ELF-1 (cell line): ENCODE results near the gene FRMD4A.
A peak's percentile ranks its signal among the peaks of the same experiment; 100 is the strongest.
"Not testable (repeated sequence)": the region's sequence is repeated elsewhere in the genome, so short reads cannot be mapped to it uniquely, and the experiment has no call there.

ENCODE experiments used
- DNase-seq: peaks from one replicate; pipeline ENCODE4 v3.0.0-alpha.2; 2016; ENCODE audit warnings: low read depth, low spot score

FRMD4A gene

DNA sequence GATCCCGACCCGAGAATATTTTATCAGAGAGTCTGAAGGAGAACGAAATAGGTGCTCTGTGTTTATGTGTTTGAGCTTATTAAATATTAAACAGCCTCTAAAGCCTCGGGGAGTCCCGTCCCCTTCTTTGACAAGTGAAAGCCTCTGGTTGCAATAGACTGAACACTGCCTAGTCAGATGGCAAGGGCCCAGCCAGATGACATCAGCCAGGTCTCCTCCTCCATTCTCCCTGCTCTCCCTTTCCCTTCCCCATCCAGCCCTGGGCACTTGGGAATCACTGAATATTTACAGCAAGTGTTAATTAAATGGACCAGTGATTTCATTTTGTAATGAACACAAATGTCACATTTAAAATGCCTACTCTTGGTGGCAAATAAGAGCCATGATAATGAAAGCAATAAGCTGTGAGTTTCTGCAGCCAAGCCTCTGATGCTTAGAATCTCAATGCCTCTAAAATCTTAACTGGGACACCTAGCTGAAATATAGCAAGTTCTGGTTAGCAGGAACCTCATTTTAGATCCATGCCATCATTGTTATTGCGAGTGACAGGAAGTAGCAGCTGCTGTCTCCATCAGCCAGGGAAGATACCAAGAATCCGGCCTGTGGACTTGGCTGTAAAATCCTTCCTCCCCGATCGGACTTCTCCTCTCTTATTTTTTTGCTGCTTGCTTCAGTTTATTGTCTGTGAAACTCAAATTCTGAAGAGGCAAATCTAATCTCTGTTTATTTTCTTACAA is 541.8 kb downstream of the FRMD4A start:
- DNase-seq: no peak

DNA sequence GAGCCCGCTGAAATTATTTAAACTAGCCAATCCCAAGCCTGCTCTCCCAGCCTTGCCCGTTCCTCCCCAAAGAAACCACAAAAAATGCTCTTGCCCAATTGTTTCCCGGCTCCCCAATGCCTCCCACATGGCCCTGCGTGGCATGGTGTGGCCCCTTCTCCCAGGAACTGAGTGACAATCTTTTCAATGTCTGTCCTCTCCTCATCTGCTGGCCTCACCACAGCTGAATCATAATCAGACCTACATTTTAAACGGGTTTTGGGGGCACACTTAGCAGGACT is 542.5 kb downstream of the FRMD4A start:
- DNase-seq: no peak

DNA sequence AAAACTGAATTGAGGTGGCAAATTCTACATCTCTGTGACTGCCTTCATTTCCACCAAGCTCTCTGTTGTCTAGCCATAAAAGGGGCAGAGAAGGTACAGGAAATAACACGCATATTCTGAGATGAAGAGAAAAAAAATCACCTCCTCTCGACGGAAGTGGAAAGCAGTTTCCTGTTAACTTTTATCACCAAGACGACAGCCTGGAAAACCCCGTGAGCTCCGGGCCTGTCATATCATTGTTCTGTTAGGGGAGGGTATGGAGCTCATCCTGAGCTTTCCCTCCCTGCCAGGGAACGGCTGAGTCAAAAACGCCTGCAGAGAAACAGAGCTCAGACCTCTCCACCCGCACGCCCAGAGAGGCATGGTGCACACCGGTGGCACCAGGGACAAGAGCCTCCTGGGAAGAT is 543.7 kb downstream of the FRMD4A start:
- peak; percentile 50 for DNase-seq

DNA sequence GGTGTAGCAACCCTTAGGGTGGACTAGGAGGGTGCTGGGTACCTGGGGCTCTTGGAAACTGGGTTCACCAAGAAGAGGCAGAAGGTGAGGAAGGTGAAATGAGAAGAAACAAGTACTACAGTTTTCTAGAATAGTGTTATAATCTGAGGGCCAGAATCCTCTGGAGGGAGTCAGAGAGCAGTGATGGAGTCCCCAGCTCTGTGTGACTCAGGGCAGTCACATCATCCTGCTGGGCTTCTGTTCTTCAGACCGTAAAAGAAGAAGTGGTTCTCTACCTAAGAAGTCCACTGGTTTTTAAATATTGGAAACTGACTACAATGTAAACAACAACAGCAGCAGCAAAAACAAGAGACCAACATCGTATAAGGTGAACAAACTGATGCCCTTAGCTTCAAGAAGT is 546.7 kb downstream of the FRMD4A start:
- DNase-seq: peak; percentile 29

DNA sequence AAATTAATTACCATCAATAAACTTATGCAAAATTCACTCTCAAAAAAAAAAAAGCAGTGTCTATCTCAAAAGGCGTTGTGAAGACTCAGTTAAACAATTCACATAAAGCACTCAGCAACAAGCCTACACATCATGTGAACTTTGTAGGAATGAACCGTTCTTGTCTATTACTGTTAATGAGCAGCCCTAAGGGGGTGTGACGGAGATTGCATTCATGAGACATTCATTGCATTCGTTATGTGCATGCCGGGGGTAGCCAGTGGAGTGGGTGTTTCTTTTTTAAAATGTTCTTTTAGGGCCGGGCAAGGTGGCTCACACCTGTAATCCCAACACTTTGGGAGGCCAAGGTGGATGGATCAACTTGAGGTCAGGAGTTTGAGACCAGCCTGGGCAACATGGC is 551.0 kb downstream of the FRMD4A start:
- no peak for DNase-seq

DNA sequence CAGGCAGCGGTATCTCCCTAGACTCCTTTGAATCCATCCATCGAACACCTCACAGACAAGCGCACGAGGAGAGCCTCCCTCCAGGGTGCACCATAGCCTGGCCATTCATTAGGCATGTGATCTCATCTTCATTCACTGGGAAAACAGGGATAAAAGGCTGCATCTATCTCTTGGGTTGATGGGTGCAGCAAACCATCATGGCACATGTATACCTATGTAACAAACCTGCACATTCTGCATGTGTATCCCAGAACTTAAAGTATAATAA is 552.1 kb downstream of the FRMD4A start:
- not testable (repeated sequence) for DNase-seq

DNA sequence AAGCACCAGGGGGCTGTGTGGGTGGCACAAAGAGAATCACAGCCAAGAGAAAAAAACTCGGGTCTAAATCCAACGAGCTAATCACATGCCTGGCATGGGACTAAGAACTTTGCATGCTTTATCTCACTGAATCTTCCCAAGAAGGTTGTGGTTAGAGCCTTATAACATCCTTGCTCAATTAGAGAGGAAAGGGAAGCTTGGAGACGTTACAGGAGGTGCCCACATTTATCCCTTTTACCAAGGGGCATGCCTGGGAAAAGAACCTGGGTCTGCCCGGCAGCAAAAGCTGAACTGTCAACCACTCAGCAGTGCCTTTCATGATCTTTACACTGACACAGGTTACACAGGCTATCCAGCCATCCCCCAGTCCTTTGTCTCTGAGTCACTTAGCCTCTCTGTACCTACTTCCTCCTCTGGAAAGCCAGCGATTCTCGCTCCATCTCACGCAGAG is 553.8 kb downstream of the FRMD4A start:
- no peak for DNase-seq

DNA sequence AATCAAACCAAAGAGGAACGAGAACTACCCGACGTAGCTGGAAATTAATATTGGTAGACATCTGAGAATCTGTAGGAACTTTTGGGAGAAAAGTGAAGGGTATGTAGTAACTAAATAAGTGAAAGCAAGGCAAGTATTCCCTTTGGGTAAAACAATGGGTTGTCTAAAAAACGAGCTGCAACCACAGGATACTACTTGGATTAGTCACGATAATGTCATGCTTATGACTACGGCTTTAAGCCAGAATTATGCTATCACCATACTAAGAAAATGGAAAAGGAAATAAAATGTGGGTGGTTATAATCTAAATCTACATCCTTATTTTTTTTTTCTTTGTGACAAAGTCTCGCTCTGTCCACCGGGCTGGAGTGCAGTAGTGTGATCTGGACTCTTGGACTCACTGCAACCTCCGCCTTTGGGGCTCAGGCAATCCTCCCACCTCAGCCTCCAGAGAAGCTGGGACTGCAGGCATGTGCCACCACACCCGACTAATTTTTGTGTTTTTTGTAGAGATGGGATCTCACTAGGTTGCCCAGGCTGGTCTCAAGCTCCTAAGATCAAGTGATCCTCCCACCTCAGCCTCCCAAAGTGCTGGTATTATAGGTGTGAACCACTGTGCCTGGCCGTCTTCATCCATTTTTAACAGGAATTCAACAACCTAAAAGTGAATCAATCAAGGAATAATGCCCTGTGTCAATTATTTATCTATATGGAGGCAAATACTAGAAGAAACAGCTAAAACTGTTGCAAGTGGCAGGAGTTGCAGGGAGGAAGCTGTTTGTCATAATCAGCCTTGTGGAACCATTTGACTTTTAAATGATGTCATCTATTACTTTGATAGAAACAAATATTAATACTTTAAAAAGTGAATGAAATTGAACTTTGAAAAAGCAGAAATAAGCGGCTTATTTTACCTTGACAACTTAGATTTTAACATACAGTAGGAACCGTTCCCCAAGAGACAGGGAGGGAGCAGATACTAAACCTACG is 554.6 kb downstream of the FRMD4A start:
- no peak for DNase-seq

DNA sequence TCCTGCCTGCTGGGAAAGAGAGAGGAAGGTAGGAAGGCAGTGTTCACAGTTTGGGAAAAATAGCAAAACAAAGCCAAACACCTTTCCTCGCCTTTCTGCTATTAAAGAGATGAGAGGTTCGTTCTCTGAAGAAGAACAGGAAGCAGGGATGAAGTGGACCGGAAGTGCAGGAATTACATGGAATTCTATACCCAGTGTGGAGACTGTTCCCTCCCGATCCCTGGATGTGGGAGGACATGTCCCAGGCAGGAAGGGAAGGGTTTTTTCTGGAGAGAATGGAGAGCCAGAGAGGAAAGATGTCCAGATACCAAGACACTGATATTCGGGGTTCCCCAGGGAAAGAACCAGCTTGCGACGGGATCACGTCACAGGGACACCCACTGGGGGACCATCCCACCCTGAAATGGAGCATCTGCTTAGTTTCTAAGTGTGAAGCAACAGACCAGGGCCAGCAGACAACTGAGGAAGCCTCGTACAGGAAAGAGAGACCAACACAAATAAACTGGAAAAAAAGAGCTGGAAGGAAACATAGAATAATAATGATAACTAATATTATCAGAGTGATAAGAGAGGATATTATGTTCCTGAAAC is 556.3 kb downstream of the FRMD4A start:
- no peak for DNase-seq

DNA sequence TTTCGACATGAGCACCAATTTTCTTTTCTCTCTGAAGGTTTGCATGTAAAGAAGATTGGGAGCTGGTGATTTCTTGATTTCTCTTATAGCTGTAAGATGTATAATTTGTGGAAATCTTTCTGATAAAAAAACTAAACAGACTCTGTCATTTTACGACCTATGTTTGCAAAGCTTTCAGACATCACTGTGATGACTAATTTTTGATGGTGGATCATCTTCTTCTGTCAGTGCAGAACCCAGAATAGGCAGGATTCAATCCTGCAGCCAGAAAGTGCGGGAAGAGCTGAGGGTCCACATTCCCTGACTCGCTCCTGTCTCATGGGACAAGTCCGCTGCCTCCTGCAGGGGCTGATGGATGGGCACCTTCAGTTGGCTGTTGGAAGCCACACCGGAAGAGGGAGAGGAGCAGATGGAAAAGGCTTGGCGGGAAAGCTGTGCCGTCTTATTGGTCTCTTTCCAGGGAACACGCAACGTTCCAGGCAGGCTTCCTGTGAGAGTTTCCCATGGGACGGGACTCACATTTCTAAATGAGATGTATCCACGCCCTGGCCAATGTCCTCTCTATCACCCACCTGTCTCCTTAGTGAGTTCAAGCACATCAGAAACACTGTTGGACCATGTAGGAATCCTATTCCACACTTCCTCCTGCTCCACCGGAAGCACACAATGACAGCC is 557.1 kb downstream of the FRMD4A start:
- DNase-seq: no peak

DNA sequence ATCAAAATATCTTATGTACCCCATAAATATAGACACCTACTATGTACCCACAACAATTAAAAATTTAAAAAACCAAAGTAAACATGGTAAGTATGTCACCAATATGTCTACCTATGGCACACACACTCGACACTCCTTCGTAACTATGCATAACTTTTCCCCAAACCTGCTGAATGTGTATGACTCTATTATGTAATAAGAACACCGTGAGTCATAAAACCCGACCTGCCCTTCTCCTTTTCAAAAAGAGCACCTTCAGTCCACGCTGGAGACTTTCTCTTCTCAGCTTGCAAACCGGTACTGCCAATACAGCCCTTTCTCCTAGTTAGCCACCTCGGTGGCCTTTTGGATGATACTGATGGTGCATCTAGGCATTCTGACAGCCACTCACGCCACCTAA is 557.7 kb downstream of the FRMD4A start:
- DNase-seq: no peak

DNA sequence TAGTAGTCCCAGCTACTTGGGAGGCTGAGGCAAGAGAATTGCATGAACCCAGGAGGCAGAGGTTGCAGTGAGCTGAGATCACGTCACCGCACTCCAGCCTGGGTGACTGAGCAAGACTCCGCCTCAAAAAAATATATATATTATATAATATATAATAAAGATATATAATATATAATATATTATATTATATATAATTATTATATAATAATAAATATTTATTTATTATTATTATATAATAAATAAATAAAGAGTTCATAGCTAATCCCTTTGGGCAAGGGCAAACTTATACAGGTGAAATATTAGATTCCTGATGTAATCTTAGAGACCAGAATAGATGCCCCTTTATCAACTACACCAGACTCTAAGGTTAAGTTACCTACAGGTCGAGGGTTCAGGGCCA is 558.7 kb downstream of the FRMD4A start:
- DNase-seq: no peak

DNA sequence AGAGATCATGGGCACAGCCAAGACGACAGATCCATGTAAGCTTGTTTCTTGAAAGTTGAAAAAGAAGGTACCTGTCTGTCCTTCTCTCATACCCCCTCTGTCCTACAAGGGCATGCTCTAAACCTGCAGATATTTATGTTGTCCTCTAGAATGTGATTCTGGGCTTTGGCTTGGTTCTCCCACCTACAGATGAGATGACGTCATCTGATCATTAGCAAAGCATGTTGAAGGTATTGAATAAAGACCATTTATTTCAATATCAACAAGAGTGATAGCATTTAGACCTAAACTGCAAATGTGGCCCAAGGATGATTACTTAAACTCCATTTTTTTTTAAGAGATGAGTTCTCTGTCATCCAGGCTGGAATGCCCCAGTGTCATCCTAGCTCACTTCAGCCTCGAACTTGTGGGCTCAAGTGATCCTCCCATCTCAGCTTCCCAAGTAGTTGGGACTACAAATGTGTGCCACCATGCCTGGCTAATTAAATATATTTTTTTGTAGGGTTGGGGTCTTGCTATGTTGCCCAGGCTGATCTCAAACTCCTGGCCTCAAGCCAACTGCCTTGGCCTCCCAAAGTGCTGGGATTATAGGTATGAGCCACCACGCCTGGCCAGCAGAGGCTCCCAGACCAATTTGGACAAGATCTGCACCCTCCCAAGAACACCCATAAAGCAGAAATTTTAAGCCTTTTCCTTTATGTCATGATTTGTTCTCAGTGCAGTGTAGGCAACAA is 559.8 kb downstream of the FRMD4A start:
- no peak for DNase-seq

DNA sequence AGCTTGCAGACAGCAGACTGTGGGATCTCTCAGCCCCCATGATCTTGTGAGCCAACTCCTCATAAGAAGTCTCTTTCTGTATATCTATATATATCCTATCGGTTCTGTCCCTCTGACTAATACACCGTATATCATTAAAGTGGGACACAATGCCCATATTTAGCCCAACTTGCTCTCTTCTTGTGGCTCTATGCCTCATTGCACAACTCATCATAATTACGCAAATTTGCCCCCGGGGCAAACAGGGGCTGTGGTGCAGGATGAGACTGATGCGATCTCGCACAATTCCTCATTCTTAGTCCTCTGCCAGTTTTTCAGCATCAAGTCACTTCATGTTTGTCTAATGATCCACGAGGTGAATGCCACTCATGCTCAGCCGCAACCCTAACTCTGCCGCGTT is 560.8 kb downstream of the FRMD4A start:
- no peak for DNase-seq

DNA sequence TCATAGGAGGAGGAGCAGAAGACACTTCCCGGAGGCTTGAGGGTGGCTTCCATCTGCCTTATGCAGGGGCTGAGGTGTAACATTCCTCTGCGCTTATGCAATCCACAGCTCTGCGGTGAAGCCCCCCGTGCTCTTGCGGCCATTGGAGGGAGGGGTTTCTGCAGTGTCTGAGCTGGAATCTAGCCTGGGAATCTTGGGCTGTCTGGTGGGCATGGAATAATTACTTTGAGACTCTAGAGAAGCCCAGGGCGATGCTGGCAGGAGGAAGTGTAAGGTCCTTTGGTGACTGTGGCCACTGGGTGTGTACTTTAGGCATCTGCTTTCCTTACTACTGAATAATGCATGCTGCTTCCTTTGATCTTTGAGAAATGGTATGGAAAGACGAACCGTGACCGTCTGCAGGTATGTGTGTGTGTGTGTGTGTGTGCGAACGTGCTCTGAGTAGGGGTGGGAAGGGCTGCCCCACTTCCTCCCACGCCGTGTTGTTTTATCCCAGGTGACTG is 563.0 kb downstream of the FRMD4A start:
- peak; percentile 90 for DNase-seq

DNA sequence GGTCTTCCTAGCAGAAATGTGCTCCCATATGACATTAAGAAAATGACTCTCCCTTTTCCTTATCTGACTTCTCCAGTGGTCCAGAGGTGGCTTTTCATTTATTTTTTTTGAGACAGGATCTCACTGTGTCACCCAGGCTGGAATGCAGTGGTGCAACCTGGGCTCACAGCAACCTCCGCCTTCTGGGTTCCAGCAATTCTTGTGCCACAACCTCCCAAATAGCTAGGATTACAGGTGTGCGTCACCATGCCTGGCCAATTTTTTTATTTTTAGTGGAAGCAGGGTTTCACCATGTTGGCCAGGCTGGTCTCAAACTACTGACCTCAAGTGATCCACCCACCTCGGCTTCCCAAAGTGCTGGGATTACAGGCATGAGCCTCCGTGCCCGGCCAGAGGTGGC is 563.6 kb downstream of the FRMD4A start:
- not testable (repeated sequence) for DNase-seq

DNA sequence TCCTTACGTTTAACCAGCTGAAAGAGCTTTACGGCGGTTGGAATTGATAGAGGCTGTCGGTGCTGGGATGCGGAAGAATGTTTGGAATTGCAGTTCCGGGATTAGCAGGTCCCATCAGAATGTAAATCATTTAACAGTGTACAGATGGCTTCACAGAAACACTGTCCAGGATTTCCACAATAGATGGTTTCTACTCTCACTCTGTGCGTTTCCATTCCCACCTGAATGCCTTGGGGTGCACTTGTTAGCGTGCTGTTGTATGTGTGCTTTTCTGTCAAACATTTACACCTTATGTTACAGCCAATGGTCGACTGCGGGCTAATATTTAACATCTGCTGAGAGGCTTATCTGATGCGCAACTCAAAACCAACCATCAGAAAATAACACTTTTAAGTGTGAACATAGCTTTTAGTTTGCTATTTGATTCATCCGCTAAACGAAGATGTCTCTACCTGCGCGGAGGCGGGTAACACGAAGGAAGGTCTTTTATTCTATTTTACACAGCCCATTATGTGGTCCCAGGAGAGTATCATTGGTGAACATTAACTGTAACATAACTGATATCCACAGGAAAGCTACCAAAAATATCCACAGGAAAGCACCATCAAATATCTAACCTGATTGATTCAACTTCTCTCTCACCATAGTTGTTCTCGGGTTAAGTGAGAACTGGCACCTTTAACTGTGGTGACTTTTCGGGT is 564.9 kb downstream of the FRMD4A start:
- peak; percentile 42 for DNase-seq

DNA sequence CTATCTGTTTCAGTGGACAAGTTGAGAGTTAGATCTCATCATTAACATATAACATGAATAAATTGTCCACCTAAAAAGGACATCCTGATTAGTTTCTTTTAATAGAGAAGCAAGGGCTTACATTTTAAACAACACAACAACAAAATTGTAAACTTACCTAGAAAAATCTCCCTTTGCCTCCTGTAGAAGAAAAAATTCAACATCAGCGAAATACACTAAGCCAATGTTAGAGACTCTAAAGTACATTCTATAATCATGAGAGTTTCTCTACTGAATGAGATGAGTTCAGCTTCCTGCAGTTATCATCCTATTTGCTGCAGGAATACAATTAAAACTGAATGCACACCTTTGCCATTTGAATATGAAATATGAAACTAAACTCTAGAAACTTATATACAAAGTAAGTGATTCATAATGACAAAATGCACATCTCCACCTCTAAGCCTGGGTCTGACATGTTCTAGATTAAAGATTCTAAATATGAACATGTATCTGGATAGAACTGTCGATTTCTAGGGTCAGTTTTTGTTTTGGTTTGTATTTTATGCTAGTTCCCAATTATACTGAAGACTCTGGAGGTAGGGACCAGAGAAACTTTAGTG is 569.1 kb downstream of the FRMD4A start:
- DNase-seq: no peak

DNA sequence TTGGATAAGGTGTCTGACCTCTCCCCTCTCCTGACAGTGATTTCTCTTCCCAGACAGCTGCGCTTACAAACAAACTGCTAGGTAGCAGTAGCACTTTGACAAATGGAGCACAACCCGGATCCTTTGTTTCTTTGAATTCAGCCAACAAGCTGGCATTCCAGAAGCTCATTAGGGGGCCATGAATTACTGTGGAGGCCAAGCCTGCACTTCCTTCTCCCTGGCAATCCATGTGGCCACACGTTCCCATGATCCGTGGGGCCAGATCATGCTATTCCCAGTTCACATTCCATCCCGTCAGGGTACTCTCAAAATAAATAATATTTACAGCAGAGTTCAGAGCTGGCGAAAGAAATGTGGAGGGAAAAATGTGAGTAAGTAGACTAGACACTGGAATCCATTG is 571.6 kb downstream of the FRMD4A start:
- DNase-seq: peak; percentile 88

DNA sequence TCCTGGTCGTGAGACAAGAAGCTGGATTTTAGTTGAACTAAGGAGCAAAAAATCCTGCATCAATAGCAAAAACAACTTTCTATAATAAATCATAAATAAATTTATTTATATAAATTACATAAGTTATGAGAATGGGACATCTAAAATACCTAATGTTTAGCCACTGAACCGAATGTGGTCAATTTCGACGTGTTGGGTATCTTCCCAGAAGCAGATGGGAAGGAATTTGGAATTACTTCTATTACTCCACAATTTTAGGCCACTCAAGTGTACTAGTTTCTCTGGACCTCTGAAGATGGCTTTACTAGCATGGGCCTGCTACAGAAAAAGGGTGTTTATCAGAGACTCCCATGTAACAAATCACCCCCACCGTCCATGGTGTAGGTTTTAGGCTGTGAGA is 572.0 kb downstream of the FRMD4A start:
- DNase-seq: no peak
